Endometrial microvascular endothelial cells (primary cell): ENCODE measurements around the gene ORC6. TPM values are rescaled to one million over a fixed set of nuclear protein-coding genes. Genes with fewer than 3 reads are reported as not detected.

Source experiments
- in situ Hi-C: cut with HindIII; loops from 2 replicates; pipeline ENCODE4 v1.10.0; 2017; ENCODE audit warnings: low sequenced_read_pairs, low pct_unique_long_range_greater_than_20kb; ENCODE audit errors: inconsistent ontology term
- total RNA-seq: library from RNA; depleted of rRNA; stranded (reverse); fragments of >200 nt; gene quantifications from one replicate; pipeline ENCODE4 v1.2.3, GENCODE V29; 2015; ENCODE audit errors: inconsistent ontology term

The ORC6 gene
- total RNA-seq, 1 donor from 2014 or later = 16.6 TPM

DNA sequence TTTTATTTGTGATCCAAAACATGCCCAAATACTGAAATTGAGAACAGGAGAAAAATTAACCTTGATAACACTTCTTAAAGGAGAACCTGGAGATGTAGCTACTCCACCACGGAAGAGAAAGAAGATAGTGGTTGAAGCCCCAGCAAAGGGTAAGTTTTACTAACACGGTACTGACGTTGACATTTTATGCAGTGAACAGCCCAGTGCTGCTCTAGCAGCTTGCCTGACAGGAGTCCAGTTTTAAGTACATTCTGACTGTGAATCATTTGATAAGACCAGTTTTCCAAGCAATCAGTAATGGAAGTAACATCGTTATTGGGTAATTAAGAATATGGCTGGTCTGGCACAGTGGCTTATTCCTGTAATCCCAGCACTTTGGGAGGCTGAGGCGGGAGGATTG, 6.5 kb downstream of the ORC6 start:
- in situ Hi-C loops = no loop called here

DNA sequence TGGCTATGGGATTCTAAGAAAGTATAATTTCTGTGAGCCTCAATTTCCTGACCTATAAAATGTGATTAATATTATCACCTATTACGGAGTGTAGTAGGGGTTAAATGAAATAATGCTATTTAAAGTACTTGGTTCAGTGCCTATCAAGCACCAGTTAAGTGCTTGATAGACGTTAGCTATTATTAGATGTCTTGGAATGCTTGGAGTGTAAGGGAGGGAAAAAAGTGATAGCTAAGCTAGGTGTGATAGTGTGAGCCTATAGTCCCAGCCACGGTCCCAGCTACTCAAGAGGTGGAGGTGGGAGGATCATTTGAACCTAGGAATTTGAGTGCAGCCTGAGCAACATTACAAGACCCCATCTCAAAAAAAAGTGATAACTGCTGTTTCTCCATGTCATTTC, 7.5 kb downstream of the ORC6 start:
- in situ Hi-C loops = no loop called here

DNA sequence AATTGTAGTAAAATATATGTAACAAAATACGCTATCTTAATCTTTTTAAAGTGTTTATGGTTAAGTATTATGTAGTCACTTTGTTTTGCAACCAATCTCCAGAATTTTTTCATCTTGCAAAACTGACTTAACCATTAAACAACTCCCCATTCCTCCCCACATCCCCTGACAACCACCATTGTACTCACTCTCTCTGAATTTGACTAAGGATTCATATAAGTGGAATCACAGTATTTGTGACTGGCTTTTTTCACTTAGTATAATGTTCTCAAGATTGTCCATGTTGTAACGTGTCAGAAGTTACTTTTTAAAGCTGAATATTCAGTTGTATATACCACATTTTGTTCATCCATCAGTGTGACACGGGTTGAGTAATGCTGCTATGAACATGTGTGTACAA, 10.6 kb downstream of the ORC6 start:
- in situ Hi-C loops = no loop called here

DNA sequence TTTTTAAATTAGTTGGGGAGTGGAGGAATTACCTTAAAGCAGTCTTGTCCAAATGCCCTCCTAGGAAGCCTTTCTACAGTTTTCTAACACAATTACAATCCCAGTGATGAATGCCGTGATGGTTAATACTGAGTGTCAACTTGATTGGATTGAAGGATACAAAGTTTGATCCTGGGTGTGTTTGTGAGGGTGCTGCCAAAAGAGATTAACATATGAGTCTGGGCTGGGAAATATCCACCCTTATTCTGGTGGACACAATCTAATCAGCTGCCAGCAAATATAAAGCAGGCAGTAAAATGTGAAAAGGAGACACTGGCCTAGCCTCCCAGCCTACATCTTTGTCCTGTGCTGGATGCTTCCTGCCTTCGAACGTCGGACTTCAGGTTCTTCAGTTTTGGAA, 12.2 kb downstream of the ORC6 start:
- in situ Hi-C loops = no loop called here

DNA sequence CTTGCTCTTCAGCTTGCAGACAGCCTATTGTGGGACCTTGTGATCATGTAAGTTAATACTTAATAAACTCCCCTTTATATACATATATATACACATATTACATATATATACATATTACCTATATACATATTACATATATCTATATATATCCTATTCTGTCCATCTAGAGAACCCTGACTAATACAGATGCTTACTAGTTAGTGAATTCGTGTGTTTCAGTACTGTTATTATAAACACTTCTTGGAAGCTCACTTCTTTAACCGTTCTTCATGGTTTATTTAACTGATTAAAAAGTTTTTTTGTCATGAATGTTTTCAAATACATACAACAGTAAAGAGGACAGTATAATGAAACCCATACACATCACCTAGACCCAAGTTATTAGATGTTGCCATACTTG, 12.6 kb downstream of the ORC6 start:
- in situ Hi-C loops = no loop called here

DNA sequence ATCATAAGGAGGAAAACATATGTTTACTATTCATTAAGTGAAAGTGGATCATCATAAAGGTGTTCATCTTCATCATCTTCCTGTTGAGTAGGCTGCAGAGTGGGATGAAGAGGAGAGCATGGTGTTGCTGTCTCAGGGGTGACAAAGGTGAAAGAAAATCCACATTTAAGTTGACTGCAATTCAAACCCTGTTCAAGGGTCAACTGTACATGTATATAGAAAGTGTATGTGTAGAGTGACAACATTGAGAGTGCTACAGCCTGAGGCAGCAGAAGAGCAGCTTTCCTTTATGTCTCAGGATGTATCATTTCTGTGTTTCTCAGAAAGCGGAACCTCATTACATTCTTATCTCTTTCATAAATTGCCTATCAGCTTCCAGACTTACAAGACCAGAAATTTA, 17.2 kb downstream of the ORC6 start:
- in situ Hi-C loops = no loop called here

DNA sequence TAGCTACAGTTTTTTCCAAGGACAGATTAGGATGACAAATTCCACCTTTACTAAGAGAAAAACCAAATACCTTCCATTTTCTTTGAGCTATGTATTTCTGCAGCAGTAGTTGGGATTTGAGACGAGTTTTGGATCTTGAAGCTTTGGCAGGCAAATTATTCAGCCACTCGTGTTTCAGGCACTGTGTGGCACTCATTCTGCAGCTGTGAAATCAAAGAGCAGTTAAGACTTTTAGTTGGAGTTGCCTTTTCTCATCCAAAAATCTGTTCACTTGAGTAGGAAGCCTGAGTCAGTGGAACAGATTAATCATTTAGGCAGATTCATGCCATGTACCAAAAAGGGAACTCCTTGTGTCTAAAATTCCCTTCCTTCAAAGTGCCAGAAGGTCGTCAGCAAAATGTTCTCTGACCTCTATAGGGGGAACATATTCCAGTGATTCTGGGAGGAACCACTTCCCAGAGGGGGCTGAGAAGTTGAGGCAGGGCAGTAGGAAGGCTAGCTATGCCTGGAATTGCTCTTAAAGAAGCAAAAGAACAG, 20.1 kb downstream of the ORC6 start:
- in situ Hi-C loops = no loop called here

DNA sequence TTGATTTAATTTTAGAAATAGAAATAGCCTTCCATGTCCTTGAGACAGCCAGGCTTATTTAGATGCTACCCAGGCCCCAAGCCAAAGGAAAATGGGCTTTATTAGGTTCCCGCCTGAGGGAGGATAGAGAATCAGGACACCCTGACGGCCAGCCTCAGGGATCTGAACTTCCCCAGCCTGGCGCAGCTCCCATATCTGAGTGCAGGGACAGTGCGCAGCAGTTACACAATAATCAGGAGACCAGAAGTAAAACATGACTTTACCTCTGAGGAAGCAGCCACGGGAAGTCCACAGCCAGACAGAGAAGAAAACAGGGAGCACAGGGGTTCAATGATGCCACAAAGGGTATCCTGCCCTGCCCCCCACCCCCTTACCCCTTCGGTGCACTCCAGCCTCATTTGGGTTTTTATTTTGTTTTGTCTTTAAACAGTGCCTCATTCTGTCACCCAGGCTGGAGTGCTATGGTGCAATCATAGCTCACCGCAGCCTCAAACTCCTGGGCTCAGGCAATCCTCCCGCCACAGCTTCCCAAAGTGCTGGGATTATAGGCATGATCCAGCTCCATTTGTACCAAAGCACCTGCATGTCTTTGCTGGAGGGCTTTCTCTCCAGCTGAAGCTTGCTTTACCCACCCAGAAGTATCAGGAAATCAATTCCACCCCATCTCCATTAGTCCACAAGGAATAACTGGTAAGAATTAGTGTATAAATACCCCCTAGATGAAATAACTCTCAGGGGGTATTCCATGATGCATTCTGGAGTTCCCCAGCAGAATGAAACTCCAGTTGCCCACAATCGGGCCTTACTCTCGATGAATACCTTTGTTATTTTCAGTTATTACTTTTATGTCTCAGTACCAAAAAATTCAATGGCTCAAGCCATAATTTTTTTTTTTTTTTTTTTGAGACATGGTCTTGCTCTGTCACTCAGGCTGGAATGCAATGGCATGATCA, 21.9 kb downstream of the ORC6 start:
- in situ Hi-C loops = no loop called here

DNA sequence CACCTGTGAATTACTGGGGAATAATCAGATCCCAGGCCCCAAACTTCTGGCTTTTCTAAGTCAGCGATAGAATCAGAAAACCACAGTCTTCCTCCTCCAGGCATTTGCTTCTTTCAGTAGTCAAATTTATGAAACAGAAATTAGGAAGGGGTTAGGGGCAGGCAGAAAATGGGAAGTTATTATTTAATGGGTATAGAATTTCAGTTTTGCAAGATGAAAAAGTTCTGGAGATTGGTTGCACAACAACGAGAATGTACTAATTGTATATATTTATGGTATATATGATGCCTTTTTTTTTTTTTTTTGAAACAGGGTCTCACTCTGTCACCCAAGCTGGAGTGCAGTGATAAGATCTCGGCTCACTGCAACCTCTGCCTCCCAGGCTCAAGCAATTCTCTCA, 23.5 kb downstream of the ORC6 start:
- in situ Hi-C loops = no loop called here

DNA sequence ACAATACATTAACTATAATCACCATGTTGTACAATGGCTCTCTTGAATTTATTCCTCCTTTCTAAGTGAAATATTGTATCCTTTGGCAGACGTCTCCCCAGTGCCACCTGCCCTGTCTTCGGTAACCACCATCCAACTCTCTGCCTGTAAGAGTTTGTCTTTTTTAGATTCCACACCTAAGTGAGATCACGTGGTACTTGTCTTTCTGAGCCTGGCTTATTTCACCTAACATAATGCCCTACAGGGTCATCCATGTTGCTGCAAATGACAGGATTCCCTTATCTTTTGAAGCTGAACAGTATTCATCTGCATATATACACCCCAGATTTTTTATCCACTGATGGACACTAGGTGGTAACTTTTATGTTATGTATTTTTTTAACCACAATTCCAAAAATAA, 24.2 kb downstream of the ORC6 start:
- in situ Hi-C loops = no loop called here

DNA sequence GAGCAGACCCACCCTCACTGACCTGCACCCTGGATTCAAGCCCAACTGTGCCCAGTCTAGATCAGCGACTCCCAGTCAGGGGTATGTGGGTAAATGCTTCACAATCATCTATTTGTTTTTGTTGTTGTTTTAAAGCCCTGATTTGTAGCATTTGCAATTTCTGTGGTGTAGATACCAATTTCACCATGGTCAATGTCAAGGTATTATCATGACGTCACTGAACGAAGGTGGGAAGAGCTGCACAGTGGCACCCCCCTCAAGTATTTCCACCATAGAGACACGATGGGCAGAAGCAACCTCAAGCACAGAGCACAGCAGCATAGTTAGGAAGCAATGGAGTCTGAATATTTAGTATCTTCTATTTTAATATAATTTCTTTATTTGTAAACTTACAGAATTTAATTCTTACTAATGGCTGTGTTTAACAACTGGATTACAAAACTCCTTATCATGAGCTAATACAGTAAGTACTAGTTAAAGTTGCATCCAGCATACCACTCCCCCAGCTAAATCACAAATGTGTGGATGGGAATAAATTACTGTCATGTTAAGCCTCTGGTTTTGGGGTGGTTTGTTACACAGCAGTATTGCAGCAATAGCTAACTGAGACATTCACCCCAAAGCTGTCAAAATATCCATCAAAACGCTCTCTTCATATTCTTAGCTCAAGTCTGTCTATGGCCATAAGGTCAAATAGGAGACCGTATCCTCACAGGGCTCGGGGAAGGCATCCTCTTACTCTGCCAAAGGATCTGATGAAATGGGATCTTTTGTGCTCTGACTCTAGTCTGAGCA, 25.5 kb downstream of the ORC6 start:
- in situ Hi-C loops = no loop called here

DNA sequence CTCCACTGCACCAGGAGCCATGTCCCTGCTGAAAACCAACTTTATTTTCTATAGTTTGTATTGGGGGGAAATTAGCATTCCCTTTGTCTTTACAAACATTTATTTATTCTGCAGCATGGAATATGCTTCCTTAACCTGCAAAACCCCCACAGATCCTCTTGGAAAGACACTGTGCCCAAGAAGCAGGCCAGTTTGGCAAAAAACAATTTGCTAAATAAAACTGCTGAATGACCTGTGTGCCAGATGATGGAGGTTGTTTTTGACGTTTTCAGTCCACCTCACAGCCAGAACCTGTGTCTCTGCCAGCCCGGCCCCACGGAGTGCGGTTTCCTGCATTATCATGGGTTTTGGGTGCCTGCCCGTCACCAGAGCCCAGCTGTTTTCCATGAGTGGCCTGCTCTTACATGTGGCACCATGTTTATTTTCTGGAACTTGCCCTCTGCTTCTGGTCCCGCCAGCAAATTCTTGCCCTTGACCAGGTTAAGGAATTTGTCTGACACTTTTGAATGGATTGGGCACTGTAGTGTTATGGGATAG, 26.4 kb downstream of the ORC6 start:
- in situ Hi-C loops = no loop called here

DNA sequence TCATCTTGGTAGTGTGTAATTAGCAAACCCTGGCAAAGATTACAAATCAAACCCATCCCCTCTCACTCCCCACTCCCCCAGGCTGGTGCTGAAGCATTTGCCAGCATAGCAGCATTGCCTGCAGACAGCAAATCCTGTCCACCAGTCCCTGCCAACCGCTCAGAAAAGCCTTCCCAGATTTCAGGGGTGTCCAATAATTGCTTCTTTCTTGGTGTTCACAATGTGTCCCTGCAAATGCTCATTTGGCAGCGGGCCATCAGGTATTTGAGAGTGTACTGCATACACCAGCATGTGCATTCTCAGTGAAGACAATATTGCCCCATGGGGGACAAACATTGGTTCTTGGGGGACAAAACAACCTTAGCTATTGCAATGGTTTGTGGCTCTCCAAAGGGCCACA, 28.2 kb downstream of the ORC6 start:
- in situ Hi-C loops = no loop called here

DNA sequence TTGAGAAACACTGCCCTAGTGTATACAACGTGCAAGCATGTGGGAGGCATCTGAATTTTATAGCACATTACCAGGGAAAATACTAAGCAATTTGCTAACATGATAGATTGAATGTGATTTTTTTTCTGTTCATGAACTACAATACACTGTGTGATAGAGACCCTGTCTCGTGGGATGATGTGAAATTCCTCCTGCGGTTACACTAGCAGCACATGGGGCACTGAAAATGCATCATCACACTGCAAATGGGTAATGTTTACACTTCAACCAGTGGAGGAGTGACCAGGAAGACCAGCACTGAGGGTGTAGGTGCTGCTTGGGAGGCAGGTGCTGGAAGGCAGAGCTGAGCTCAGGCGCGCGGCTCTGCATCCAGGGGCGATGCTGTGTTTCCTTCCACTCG, 28.8 kb downstream of the ORC6 start:
- in situ Hi-C loops = no loop called here

DNA sequence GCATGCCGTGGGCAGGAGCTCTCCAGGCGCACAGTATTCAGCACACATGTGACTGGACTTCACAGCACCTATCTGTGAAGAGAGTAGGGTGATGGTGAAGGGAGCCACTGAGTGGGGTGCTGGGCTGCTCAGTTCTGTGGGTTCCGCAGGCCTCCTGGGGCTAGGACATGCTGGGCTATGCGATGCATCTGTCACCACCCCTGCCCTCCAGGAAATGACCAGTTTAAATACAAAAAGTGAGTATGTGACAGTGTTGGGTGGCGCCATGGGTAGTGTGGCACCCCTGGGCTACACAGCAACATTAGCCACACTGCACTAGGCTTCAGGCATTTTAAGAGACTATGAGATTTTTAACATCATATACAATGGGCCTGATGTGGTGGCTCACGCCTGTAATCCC, 30.1 kb downstream of the ORC6 start:
- in situ Hi-C loops = no loop called here

DNA sequence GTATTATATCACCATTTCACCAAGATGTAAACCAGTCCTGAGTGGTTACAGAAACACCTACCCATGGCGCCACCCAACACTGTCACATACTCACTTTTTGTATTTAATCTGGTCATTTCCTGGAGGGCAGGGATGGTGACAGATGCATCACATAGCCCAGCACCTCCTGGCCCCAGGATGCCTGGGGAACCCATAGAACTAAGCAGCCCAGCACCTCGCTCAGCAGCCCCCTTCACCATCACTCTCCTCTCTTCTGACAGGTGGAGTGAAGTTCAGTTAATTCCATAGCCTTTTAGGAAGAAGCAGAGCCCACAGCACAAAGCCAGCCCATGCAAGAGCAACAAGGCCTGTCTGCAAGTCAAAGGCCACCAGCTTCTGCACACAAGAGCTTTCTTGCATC, 31.2 kb downstream of the ORC6 start:
- in situ Hi-C loops = no loop called here

DNA sequence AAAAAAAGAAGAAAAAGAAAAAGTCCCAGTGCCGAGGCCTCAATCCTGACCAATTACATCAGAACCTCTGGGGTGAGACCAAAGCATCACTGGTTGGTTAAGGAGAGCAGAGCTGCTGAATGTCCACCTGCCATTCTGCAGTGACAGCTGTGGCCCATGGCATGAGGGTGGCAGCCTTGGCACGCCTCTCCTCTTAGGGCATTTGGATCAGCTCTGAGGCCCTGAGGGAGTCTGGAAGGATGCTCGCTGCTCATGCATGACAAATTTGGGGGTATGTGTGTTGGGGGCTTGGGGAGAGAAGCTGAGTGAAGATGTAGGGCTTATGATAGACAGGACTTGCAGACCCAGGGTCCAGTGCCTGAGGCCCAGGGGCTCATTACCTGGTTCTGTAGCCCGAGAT, 32.4 kb downstream of the ORC6 start:
- in situ Hi-C loops = no loop called here

DNA sequence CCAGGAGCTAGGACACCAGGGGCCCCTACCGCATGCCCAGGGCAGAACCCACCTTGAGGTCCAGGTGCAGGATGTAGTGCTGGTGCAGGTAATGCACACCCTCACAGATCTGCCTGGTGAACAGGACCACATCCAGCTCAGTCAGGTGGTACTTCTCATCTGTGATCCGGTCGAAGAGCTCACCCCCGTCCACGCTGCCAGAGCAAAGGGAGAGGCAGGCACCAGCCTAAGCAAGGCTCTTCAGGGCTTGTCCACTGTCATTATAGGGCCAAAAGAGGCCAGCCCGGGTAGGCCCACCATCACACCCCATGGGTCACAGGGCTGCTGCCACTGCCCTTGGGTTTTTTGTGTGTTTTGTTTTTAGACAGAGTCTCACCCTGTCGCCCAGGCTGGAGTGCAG, 37.7 kb downstream of the ORC6 start:
- in situ Hi-C loops = no loop called here

DNA sequence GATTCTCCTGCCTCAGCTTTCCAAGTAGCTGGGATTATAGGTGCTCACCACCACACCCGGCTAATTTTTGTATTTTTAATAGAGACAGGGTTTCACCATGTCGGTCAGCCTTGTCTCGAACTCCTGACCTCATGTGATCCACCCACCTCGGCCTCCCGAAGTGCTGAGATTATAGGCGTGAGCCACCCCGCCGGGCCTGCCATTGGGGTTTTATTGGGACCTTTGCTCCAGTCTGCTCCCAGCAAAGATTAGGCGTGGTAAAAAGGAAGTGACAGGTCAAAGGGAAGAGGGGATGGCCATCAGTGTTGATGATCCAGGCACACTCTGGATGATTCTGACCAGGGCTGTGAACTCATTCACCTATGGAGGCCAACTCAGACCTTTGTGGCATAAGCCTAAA, 38.2 kb downstream of the ORC6 start:
- in situ Hi-C loops = no loop called here

DNA sequence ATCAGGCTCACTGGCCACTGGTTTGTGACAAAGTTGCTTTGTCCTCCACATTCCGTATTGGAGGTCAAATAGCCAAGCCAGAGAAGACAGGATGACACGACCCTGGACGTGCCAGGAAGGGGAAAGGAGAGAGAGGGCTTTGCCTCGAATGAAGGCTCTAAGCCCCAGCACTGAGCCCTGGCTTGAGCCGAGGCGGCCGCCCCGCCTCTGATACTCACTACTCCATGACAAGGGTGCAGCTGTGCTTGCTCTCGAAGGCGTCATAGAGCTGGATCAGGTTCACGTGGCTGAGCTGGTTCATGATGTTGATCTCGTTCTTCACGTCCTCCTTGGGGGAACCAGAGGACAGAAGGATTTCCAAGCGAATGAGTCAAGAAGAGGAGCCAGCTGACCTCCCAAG, 39.3 kb downstream of the ORC6 start:
- in situ Hi-C loops = no loop called here
